ENCODE data around the gene ZBTB20. TPM values are rescaled to one million over a fixed set of nuclear protein-coding genes. Genes with fewer than 3 reads are reported as not detected.
"Not testable (repeated sequence)": the region's sequence is repeated elsewhere in the genome, so short reads cannot be mapped to it uniquely, and the experiment has no call there.

The ZBTB20 gene
- polyA plus RNA-seq, 1 donor: 2.6 TPM

DNA sequence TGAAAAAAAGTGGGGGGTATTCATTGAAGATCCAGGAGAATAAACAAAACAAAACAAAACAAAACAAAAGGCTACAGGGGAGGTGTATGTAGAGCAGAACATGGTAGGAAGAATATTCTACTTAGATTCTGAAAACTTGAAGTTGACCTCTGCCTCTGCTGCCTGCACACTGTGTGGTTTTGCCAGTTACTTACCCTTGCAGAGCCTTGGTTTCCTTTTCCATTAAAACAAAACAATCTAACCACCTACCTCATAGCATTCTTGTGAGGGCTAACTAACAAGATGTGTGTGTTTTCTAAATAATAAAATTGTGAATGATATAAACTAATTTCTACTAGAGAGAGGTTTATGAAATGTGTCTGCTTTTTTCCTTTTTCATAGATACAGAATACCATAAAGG, 430.2 kb downstream of the ZBTB20 start:
- DNase-seq (ENCODE audit: low read depth): no peak

DNA sequence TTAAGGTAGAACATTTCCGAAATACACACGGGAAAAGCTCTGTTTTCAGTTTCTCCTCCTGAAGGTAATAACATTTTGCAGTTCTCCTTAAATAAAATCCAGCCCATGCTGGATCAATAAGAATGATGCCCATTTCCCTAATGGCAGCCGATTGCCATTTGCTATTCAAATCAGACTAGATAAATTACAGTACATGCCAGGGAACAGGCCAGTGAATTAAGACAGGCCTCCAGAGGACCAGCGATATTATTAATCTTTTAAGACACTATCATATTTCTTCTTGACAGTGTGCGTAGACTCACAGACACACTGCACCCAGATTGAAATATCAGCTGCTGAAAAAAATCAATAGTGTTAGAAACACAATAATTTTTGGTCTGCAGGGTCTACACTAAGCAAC, 431.0 kb downstream of the ZBTB20 start:
- DNase-seq (ENCODE audit: low read depth): no peak

DNA sequence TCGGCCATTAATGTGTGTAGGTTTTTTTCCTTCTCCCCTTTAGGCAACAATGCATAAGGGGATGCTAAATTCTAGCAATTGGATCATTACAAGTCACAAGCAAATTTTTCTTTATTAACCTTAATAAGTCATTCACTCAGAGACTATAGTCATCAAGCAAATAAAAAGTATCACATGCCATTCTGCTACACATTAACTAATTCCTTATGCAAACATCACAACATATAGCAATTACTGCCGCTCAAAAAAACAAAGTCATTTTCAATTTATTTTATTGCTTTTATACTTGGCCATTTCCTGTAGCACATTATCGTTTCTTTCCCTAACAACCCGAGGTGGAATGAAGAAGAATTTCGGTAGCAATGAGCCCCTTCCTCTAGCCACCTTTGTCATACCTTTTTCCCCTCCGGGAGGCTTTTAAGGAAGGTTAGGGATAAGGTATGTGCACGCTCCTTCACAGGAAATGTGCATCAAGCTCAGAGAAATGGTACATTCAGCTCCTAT, 432.1 kb downstream of the ZBTB20 start:
- no peak for DNase-seq (ENCODE audit: low read depth)

- no peak for DNase-seq (ENCODE audit: low read depth)
Measured at GRCh38 chr3:114714237-114714636, 432.9 kb downstream of the ZBTB20 start.

DNA sequence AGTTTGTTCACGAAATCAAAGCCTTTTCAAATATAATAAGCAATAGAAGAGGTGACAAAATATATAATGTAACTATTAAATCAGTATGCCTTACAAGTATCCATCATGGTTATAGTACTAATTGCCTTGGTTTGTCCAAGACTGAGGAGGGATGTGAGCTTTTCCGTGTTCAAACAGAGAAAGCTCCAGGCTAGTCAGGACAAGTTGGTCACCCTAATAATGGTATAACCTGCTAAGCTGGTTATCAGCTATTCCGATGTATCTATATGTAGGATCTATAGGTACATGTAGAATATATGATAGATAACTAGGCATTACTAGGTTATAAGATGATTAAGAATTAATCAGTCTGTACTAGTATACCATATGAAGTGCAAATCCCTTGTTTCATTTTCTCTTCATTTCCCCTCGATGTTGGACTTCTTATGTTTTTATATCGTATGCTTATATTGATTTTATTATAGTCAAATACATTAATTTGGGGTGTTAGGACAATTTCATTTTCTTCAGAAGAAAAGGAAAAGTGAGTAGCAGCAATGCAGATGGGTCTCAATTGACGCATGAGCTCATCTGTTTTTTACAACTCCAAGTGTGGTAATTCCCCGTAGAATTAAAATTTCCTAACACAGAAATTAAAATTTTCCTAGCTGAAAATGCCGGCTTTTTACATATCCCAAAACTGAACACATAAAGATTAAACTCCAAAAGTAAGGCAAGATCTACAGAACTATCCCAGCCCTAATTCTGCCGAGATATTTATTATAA, 434.2 kb downstream of the ZBTB20 start:
- DNase-seq (ENCODE audit: low read depth): no peak

- DNase-seq (ENCODE audit: low read depth): no peak
Measured at GRCh38 chr3:114711321-114711886, 435.7 kb downstream of the ZBTB20 start.

DNA sequence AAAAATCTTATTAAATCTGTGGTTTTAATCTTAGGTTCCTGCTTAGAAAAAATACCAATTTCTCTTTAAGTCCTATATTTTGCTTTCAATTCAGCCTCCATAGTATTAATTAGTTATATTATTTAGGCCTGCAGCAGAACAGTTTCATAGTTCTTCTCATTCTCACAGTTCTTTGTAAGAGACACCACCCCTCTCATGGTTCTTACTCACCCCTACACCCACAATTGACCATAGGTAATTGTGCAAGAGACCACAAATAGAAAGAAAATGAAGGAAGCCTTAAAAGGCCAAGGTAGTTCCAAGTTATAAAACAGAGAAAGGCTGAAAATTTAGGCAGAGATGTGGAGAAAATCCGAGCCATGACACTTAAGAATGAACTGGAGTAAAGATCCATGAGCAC, 438.0 kb downstream of the ZBTB20 start:
- DNase-seq (ENCODE audit: low read depth): no peak

DNA sequence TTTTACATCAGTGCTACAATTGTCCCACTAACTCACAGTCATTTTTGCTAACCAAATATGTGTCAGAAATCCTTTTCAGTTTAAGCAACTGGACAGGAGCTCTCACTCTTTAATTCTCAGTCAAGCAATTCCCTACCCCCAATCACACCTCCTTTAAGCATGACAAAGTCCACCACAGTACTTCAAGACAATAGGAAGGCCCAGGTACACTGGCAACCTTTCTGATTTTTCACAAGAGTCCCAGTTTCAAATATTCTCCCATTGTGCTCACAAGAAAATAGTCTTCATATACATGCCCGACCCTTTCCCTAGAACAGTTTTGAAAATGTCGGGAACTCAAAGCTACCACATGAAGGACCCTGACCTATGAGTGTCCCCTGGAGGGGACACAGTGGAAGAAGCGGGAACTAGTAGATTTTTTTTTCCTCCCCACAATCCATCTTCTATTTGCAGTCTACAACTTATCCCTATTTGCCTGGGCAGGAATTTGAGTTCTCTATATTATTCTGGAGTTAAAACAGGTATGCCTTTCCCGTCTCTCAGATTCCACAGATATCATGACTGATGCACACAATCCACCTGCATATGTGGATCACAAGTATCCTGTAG, 439.7 kb downstream of the ZBTB20 start:
- no peak for DNase-seq (ENCODE audit: low read depth)

GRCh38 chr3:114706591-114707232, 440.4 kb downstream of the ZBTB20 start:
- no peak for DNase-seq (ENCODE audit: low read depth)

GRCh38 chr3:114700637-114701234, 446.4 kb downstream of the ZBTB20 start:
- peak; percentile 29 for DNase-seq (ENCODE audit: low read depth)

GRCh38 chr3:114698146-114699105, 448.7 kb downstream of the ZBTB20 start:
- DNase-seq (ENCODE audit: low read depth): no peak

DNA sequence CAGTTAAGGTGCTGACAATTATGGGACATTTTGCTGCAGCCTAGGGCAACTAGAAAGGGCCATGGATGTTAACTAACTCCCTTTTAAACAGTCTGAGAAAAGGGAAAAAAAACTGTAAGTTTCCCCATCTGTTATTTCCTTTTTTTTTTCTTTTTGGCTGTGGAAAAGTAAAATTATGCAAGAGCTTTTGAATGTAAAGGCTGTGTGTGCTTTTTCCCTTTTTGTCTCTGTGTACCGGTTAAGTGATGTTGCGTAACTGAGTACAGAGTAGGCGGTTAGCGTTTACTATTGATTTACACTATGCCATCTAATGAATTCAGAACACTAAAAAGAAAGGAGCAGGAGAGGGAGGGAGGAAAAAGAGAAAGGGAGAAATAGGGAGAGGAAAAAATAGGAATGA, 449.7 kb downstream of the ZBTB20 start:
- no peak for DNase-seq (ENCODE audit: low read depth)

GRCh38 chr3:114694251-114694650, 452.8 kb downstream of the ZBTB20 start:
- no peak for DNase-seq (ENCODE audit: low read depth)

DNA sequence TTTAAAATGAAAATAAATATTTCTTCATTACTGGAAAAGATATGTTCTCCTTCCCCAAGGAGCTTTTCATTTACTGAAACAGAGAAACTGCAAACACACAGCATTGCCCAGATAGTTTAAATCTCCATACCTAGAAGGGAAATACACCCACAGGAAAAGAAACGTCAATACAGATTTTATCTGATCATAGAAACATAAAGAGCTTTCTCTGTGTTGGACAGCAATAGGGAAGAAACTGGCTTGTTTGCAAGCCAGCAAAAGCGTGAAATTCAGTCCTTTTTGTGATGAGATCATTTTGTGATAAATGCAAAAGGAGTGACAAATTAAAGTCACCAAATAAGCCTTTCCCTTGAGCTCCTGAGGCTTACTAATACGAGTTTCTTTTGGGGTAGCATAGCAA, 455.2 kb downstream of the ZBTB20 start:
- no peak for DNase-seq (ENCODE audit: low read depth)

- no peak for DNase-seq (ENCODE audit: low read depth)
Measured at GRCh38 chr3:114690911-114691310, 456.2 kb downstream of the ZBTB20 start.

DNA sequence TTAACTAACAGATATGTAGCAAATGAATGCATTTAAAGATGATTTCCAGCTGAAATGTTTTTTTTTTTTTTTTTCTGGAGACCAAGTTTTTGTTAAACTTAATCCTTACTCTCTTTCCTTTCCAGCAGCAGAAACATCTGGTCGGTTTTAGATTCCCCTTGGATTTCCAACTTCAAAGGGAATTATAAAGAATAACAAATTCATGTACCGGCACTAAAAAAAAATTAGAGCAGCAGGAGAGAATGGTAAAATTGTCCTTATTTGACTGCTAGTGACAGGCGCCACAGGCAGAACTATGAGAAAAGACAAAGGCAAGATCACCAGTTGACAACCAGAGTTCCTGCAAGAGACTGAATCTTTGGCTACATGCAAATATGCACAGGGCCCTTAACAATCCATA, 459.9 kb downstream of the ZBTB20 start:
- DNase-seq (ENCODE audit: low read depth): peak; percentile 45

GRCh38 chr3:114686621-114687020, 460.5 kb downstream of the ZBTB20 start:
- peak; percentile 16 for DNase-seq (ENCODE audit: low read depth)

DNA sequence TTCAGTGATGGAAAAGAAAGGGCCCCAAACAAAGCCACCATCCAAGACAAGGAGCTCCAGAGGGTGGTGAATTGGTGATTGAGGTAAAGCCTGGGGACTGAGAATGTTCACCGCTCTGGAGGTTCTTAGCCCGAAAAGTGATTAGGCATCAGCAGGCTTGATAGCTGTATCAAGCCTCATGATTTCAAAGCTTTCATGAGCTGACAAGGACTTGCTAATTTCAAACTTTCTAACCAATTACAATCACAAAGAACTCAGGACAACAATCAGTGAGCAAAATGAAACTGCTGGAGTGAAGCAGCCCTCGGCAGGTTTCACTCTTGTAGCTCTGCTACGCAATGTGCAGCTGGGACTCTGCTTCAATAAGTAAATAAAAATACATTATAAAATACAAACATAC, 461.9 kb downstream of the ZBTB20 start:
- no peak for DNase-seq (ENCODE audit: low read depth)

DNA sequence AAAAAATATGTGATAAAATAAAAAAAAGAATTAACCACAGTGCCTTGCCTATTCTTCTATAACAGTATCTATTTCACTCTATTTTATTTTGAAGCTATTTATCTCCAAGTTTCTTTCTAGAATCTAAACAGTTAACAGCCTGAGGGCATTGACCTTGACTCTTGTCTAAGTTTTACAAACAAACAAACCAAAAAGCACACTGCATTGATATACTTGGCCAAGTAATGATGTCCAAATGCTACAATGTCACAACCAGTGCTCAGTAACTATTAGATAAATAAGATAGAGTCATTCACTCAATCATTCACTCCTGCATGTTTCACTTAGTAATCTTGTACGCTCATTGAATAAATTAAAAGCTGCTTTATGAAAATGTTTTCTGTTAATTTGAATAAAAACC, 466.8 kb downstream of the ZBTB20 start:
- no peak for DNase-seq (ENCODE audit: low read depth)

- DNase-seq (ENCODE audit: low read depth): not testable (repeated sequence)
Measured at GRCh38 chr3:114679773-114680172, 467.3 kb downstream of the ZBTB20 start.

DNA sequence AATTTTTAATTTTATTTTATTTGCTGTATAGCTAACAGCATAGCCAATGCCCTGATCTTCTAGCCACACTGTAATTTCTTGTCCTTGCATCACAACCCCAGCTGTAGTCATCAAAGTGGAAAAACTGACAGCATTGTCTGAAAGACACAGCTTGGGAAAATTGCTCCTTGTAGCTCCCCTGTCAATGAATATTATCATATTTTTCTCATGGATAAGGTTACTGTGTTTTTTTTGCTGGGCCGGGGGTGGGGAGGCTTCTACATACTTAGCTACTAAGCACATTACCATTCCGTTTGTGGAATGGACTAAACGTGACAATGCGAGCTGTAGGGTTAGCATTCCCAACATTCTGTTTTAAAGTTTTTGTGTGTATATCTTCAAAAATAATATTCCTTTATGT, 472.0 kb downstream of the ZBTB20 start:
- DNase-seq (ENCODE audit: low read depth): no peak

All from forelimb muscle (tissue), 1 donor.